Prostate gland (tissue), 2 donors: Measurements from ENCODE around the gene LRP2.

Experiments
- POLR2A ChIP-seq: fragments of 450-650 bp; IDR thresholded peaks from one replicate; pipeline ENCODE4 v1.6.1; 2016; ENCODE audit warnings: antibody characterized with exemption, mild to moderate bottlenecking
- TF ChIP-seq, protein P1 (sequence below), 4 experiments: fragments of 200-600 bp in 2 of 4; fragments of 450-650 bp in 2 of 4; sonication (generic) in 2 of 4; IDR thresholded peaks; 1 replicate in 3 of 4; 2 replicates in 1 of 4; pipeline ENCODE4 v1.5.1; 2016 to 2019; ENCODE audit warnings: antibody characterized with exemption in 4 of 4, mild to moderate bottlenecking in 2 of 4, moderate library complexity in 2 of 4

DNA sequence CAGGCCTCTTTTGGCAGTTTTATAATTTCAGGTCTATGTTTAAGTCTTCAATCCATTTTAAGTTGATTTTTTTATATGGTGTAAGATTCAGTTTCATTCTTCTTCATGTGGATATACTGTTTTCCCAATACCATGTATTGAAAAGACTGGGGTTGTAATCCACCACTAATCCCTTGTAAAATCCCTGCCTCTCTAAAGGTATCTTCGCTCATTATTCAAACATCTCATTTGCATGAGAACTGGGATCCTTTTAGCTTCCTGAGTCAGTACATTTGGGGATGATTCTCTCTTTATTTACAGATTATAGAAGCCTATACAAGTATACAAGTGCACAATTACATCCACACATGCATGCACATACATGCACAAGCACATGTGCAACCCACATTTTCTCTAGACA is 267.7 kb downstream of the LRP2 start:
- TF ChIP-seq POLR2A = no peak
- TF ChIP-seq, protein P1, sequence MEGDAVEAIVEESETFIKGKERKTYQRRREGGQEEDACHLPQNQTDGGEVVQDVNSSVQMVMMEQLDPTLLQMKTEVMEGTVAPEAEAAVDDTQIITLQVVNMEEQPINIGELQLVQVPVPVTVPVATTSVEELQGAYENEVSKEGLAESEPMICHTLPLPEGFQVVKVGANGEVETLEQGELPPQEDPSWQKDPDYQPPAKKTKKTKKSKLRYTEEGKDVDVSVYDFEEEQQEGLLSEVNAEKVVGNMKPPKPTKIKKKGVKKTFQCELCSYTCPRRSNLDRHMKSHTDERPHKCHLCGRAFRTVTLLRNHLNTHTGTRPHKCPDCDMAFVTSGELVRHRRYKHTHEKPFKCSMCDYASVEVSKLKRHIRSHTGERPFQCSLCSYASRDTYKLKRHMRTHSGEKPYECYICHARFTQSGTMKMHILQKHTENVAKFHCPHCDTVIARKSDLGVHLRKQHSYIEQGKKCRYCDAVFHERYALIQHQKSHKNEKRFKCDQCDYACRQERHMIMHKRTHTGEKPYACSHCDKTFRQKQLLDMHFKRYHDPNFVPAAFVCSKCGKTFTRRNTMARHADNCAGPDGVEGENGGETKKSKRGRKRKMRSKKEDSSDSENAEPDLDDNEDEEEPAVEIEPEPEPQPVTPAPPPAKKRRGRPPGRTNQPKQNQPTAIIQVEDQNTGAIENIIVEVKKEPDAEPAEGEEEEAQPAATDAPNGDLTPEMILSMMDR (IDR thresholded peaks at IDR 0.05) = no peak
